Upper lobe of left lung (tissue), 6 donors: ENCODE measurements around the gene CNTN6. TPM values are rescaled to one million over a fixed set of nuclear protein-coding genes. Genes with fewer than 3 reads are reported as not detected.

ENCODE experiments used
- ATAC-seq, 2 donors: fragments of 200-7000 bp; cut with Tn5 transposase; one replicate each; pipeline ENCODE4 v1.9.1; 2022; ENCODE audit warnings: mild to moderate bottlenecking in 2 of 2, moderate library complexity in 2 of 2; ENCODE audit not compliant: low FRiP score in 2 of 2
- DNase-seq, 2 donors: peaks; one replicate each; pipeline ENCODE4 v3.0.0-alpha.2; 2019 to 2020
- H3K27ac ChIP-seq, 4 donors: fragments of 200-600 bp; sonication (generic); one replicate each; pipeline ENCODE4 v1.5.1; 2016 to 2019
- H3K27me3 ChIP-seq, 4 donors: fragments of 200-600 bp; sonication (generic); one replicate each; pipeline ENCODE4 v1.5.1; 2017 to 2019
- H3K36me3 ChIP-seq, 4 donors: fragments of 200-600 bp; sonication (generic); one replicate each; pipeline ENCODE4 v1.5.1; 2016 to 2019
- H3K4me1 ChIP-seq, 4 donors: fragments of 200-600 bp; sonication (generic); one replicate each; pipeline ENCODE4 v1.5.1; 2018 to 2019
- H3K4me3 ChIP-seq, 4 donors: fragments of 200-600 bp; sonication (generic); one replicate each; pipeline ENCODE4 v1.5.1; 2017 to 2019; ENCODE audit warnings: mild to moderate bottlenecking in 2 of 4, moderate library complexity in 1 of 4
- H3K9me3 ChIP-seq, 4 donors: fragments of 200-600 bp; sonication (generic); one replicate each; pipeline ENCODE4 v1.5.1; 2018 to 2019
- EP300 ChIP-seq, 4 donors: sonication (generic); formaldehyde crosslinking; IDR thresholded peaks; one replicate each; pipeline ENCODE4 v1.5.1; 2017; ENCODE audit warnings: antibody characterized with exemption in 4 of 4, control low read depth in 2 of 4
- POLR2A ChIP-seq, 4 donors: fragments of 450-650 bp; IDR thresholded peaks; one replicate each; pipeline ENCODE4 v1.5.1; 2016 to 2017; ENCODE audit warnings: antibody characterized with exemption in 4 of 4, mild to moderate bottlenecking in 2 of 4
- POLR2AphosphoS5 ChIP-seq, 2 donors: sonication (generic); formaldehyde crosslinking; IDR thresholded peaks; one replicate each; pipeline ENCODE4 v1.5.1; 2017; ENCODE audit warnings: antibody characterized with exemption in 2 of 2
- WGBS, 2 donors: methylation state at CpG; one replicate each; pipeline ENCODE4 v1.1.5; 2017 to 2018; 5-methylcytosine and 5-hydroxymethylcytosine counted together
- total RNA-seq, 6 donors: library from RNA; depleted of rRNA in 4 of 6; stranded (reverse); fragments of >200 nt in 4 of 6; gene quantifications; one replicate each; pipeline versions ENCODE4 v1.1.0 to v1.2.1, GENCODE V29; 2016 to 2021
- TF ChIP-seq, protein P1 (sequence below), 6 experiments: fragments of 450-650 bp in 4 of 6; fragments of 200-600 bp in 2 of 6; sonication (generic) in 2 of 6; IDR thresholded peaks; one replicate each; pipeline ENCODE4 v1.5.1; 2016 to 2019; ENCODE audit warnings: antibody characterized with exemption in 6 of 6
- donor health status: DM: no; HTN: no; CAD: no; lungs with moderate emphysema.
- donor health status: DM: no; HTN: yes; CAD: no; lungs with severe emphysema.

Gene CNTN6
- total RNA-seq, 6 donors from 2014 or later = 5.6 to 29.3 (median 9.6) TPM

DNA sequence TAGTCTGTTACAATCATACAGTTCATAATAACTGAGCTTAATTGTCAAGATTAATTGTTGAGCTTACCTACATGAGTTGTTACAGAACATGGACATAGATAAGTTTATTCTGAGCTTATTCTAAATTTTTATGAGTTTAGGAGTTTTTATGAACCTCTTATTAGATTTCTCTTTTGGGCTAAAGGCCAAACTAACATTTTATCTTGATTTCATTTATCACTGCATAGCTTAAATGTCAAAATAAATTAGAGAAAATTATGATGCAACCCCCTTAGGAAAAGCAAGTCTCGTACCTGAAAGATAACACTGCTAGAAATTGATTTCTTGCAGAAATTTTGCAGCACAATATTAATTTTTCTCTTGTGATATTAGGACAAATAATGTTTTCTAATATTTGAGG lies 54.5 kb downstream of the CNTN6 start:
- TF ChIP-seq EP300 (IDR thresholded peaks at IDR 0.05) (no peak), POLR2AphosphoS5 (IDR thresholded peaks at IDR 0.05) (no peak), POLR2A (IDR thresholded peaks at IDR 0.05) (no peak)
- TF ChIP-seq, protein P1, sequence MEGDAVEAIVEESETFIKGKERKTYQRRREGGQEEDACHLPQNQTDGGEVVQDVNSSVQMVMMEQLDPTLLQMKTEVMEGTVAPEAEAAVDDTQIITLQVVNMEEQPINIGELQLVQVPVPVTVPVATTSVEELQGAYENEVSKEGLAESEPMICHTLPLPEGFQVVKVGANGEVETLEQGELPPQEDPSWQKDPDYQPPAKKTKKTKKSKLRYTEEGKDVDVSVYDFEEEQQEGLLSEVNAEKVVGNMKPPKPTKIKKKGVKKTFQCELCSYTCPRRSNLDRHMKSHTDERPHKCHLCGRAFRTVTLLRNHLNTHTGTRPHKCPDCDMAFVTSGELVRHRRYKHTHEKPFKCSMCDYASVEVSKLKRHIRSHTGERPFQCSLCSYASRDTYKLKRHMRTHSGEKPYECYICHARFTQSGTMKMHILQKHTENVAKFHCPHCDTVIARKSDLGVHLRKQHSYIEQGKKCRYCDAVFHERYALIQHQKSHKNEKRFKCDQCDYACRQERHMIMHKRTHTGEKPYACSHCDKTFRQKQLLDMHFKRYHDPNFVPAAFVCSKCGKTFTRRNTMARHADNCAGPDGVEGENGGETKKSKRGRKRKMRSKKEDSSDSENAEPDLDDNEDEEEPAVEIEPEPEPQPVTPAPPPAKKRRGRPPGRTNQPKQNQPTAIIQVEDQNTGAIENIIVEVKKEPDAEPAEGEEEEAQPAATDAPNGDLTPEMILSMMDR (IDR thresholded peaks at IDR 0.05) = no peak
- ATAC-seq = no peak
- H3K4me1 ChIP-seq = no peaks in the 10 kb centered on the region

DNA sequence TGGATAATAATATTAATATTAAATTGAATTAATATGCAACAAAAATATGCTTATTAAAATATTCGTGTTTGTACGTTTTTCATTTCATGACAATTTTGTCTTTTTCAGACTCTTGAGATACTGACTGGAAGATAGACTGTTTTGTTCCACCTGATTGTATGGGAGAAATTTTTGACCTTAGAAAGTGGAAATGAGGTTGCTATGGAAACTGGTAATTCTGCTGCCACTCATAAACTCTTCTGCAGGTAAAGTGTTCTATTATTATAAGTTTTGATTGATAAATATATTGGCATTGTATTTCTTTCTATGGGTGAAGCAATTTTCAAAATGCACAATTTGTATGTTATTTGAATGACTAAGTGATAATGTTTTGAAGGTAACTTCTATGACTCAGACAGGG lies 55.0 kb downstream of the CNTN6 start:
- WGBS, 2 donors = 70 to 86% methylated on average over 2 of the region's 2 CpGs
- Histone ChIP-seq H3K27ac (no peak overlapping the region), H3K27me3 (no peaks in the 10 kb centered on the region), H3K36me3 (no peaks in the 10 kb centered on the region), H3K4me3 (no peak overlapping the region), H3K9me3 (no peaks in the 10 kb centered on the region), H3K4me1 (no peaks in the 10 kb centered on the region)
- ATAC-seq = no peak
- DNase-seq = no peak
- TF ChIP-seq POLR2A (IDR thresholded peaks at IDR 0.05) (no peak), EP300 (IDR thresholded peaks at IDR 0.05) (no peak), POLR2AphosphoS5 (IDR thresholded peaks at IDR 0.05) (no peak)
- TF ChIP-seq, protein P1 (IDR thresholded peaks at IDR 0.05) = no peak

More for the DNA sequence above, 54.5 kb downstream of the CNTN6 start:
- no peaks in the 10 kb centered on the region for H3K36me3 ChIP-seq
- H3K4me3 ChIP-seq = no peak overlapping the region
- 74 to 79% methylated on average over 1 of the region's 1 CpG for WGBS, 2 donors
- no peak for DNase-seq
- no peaks in the 10 kb centered on the region for H3K9me3 ChIP-seq
- no peak overlapping the region for H3K27ac ChIP-seq
- H3K27me3 ChIP-seq = no peaks in the 10 kb centered on the region

DNA sequence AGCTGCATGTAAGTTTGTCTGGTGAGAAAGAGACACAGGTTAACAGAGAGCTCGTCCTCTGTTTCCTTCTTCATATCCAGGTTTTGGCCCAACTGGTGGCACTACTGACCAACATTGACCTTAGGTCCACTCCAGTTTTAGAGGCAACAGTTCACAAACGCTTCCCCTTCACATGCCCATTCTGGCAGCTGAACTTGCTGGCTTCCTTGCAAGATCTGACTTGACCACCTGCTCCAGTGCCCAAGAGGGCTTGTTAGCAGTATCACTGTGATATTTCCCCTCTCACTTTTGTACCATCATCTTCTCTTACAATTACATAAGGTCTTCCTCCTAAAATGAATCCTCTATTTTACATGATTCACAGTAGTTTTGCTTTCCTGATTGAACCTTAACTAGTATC lies 71.3 kb downstream of the CNTN6 start:
- TF ChIP-seq POLR2A (IDR thresholded peaks at IDR 0.05) = no peak
- TF ChIP-seq, protein P1 (IDR thresholded peaks at IDR 0.05) = no peak
- TF ChIP-seq EP300 (IDR thresholded peaks at IDR 0.05) = no peak
- TF ChIP-seq POLR2AphosphoS5 (IDR thresholded peaks at IDR 0.05) = no peak
- DNase-seq (no peak), ATAC-seq (no peak)
- H3K27me3 ChIP-seq = no peaks in the 10 kb centered on the region
- 78 to 85% methylated on average over 2 of the region's 2 CpGs for WGBS, 2 donors
- no peaks in the 10 kb centered on the region for H3K36me3 ChIP-seq
- no peaks in the 10 kb centered on the region for H3K9me3 ChIP-seq
- H3K4me1 ChIP-seq = no peaks in the 10 kb centered on the region
- H3K4me3 ChIP-seq = no peak overlapping the region
- H3K27ac ChIP-seq = no peak overlapping the region

DNA sequence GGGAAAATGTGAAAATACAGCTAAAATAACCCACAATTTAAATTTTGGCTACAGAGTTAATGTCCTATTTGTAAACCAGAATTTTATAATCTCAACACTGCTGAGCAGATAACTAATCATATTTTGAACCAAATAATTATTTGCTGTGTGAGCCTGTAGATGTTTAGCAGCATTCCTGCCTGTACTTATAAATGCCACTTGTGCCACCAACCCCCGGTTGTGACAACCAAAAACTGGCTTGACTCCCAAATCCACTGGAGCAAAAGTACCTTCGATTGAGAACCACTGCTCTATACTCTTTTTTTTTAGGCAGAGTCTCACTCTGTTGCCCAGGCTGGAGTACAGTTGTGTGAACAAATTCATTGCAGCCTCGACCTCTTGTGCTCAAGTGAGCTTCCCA lies 78.5 kb downstream of the CNTN6 start:
- ATAC-seq (no peak), DNase-seq (peak in 1 of 2 donors; percentile 25)
- H3K4me1 ChIP-seq = no peaks in the 10 kb centered on the region
- H3K9me3 ChIP-seq = no peaks in the 10 kb centered on the region
- no peaks in the 10 kb centered on the region for H3K36me3 ChIP-seq
- no peak overlapping the region for H3K4me3 ChIP-seq
- TF ChIP-seq EP300 (IDR thresholded peaks at IDR 0.05) (no peak), POLR2A (IDR thresholded peaks at IDR 0.05) (no peak), POLR2AphosphoS5 (IDR thresholded peaks at IDR 0.05) (no peak)
- TF ChIP-seq, protein P1 (IDR thresholded peaks at IDR 0.05) = no peak
- no peaks in the 10 kb centered on the region for H3K27me3 ChIP-seq
- WGBS, 2 donors = 51 to 56% methylated on average over 3 of the region's 3 CpGs
- no peak overlapping the region for H3K27ac ChIP-seq

DNA sequence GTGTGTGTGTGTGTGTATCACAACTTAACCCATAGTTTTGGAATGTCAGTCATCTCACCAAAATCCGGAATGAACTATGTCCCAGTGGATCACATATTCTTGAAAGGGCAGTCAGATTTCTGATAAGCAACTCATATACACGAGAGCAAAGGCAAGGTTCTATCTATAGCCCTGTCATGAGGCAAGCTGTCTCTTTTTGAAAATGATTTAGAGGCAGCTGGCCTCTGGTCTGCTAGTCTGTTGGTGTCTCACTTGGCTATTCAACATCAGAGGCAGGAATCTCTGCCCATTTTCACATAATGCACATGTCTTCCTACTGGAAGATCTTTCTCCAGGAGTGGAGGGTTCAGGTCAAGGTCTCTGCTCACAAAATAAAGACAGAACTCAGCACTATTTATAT lies 79.8 kb downstream of the CNTN6 start:
- WGBS, 2 donors = 25 to 48% methylated on average over 2 of the region's 2 CpGs
- H3K27ac ChIP-seq = no peak overlapping the region
- DNase-seq = no peak
- no peaks in the 10 kb centered on the region for H3K4me1 ChIP-seq
- no peak for ATAC-seq
- no peaks in the 10 kb centered on the region for H3K9me3 ChIP-seq
- no peaks in the 10 kb centered on the region for H3K27me3 ChIP-seq
- H3K36me3 ChIP-seq = no peaks in the 10 kb centered on the region
- H3K4me3 ChIP-seq = no peak overlapping the region
- no peak for TF ChIP-seq POLR2A (IDR thresholded peaks at IDR 0.05)
- TF ChIP-seq, protein P1 (IDR thresholded peaks at IDR 0.05) = no peak
- no peak for TF ChIP-seq POLR2AphosphoS5 (IDR thresholded peaks at IDR 0.05)
- no peak for TF ChIP-seq EP300 (IDR thresholded peaks at IDR 0.05)
